Activated CD4-positive, alpha-beta T cell treated with anti-CD3 and anti-CD28 coated beads, Interleukin-2, amount 50 U/mL, for 1 hour (primary cell): ENCODE results near the gene POLR1H.

Experiments
- DNase-seq: peaks from one replicate; pipeline ENCODE4 v3.0.0-alpha.2; 2020

POLR1H gene

DNA sequence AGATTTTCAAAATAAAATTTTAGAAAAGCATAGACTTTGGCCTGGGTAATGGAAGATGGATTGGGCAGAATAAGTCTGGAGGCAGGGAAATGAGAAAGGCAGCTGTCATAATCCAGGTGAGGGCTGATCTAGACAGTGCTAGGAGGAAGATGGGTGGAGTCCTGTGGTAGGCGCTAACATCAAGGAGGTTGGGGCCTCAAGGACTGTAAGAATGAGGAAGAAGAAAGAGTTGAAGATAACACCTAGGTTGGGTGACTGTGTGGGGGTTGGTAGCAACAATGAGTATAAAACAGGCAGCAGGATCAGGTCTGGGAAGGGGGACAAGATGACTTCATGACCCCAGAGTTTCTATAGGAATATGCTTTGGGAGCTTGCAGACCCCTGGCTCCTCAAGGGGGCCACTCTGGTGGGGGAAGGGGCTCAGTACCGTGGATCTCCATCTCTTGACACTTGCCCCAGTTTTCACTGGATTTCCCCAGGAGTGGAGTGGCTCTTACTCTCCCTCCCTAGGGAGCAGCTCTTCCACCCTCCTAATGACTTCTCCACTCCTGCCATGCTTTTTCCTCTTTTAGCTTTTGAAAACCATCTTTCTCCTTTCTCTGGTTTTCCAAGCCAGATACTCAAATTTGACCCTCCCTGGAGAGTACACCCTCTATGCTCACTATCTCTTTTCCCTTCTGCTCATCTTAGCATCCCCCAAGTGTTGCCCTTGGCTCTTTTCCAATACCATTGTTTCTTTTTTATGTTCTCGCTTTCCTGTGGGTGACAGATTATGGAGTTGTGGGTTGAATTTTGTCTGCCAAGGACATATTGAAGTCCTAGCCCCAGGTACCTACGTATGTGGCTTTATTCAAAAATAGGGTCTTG lies 37.1 kb downstream of the POLR1H start:
- DNase-seq = no peak

DNA sequence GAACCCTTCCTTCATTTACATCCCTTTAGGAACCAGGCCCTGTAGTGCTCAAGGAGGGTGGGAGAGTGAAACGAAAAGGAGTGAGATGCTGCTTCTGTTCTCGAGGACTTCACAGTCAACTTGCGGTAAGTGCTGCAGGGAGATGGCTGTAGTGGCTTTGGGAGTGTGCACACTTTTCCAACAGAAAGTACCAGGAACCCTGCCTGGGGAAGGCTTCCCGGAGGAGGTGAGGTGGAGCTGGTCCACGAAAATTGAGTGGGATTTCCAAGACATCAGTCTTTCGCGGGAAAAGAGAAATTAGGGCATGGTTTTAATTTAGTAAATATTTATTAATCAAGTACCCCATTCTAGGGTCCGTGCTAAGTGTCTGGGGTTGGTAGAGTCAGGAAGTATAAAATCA lies 39.1 kb downstream of the POLR1H start:
- no peak for DNase-seq

- DNase-seq = peak; percentile 14
Observed at GRCh38 chr6:30100585-30101443, 39.7 kb downstream of the POLR1H start.

DNA sequence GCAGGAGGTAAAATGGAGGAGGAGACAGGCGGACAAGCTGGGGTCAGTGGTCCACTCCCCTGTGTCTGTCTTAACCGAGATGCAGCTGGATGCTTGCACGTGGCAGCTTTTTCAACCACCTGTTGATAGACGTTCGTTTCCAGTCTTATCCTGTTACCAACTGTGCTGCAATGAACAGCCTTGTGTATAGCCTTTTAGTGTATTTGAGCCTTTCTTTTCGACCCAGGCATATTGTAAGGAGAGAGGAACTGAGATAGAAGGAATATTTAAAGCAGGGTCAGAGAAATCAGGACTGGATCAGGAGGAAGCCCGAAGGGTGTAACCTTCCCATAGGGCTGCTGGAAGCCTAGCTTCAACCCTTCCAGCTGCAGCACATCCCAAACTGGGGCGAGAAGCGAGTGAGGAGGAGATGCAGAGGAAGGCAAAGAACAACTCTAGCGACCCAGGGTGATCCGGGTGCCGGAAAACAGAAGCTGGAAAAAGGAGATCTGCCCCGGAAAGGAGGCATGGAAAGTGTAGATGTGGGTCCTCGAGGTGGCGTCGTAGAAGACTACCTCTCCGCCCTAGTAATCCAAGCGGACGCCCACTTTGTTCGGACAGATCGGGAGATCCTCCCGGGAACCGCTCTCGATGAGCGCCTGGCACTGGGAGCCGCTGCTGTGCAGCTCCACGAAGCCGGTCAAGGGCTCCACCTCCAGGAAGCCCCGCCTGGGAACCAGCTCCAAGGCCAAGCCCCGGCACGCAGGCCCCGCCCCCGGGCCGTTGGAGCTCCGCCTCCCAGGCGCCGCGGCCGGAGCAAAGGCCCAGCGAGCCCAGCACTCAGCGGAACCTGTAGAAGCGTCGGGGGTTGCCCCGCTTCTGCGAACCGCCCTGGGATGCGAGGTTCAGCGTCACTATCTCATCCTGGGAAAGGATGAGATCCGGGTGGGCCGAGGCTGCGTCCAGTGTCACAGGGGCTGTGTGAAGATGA lies 40.7 kb downstream of the POLR1H start:
- peak; percentile 57 for DNase-seq

- DNase-seq = no peak
Observed at GRCh38 chr6:30102414-30102969, 41.4 kb downstream of the POLR1H start.

DNA sequence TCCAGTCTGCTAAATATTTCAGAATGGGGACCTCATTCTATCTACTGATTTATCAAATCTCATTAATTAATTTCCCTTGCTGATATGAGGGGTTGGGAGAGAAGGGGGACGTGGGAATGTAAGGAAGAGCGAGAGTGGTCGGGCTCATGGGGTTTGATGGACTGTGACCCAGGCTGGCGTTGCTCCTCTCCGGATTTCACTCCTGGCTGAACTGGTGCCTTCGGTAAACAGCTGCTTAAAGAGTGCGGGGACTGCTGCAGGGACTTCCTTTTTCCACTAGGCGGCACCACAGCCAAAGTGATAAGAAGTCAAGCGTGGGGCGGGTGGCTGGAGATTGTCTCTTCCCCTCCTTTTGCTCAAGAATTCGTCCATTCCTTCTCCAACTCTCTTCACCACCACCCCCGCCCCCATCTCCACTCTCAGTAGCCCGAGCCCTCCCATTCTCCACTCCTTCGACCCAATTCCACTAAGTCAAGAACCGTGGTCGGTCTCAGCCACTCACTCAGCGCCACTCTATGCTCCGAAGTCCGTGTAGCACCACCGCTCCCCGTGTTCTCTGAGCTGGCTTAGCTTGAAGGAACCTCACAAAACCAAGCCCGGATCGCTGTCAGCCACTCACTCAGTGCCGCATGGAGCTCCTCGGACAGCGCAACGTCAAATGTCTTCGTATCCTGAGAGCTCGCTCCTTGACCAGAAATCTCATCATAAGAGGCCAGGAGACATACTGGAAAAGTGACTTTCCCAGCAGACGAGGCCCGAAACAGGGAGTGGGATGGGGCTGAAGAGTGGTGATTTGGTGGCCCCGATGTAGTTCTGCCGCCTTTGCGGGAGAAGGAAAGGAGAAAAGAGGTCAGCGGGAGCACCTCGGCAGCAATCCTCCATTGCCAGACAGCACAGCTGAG lies 42.2 kb downstream of the POLR1H start:
- peak; percentile 81 for DNase-seq

DNA sequence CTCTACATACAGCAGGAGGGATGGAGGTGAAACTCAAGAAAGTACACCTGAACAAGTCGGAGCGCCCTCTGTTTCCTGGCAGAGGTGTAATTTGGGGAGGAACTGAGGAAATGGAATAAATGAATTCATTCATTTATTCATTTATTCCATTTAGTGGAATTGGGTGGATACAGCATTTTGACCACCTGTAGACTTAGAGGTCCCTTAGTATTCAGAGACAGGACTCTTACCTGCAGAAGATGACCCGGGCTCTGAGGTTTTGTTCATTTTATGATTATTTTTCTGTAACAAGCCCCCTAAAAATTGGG lies 42.8 kb downstream of the POLR1H start:
- no peak for DNase-seq

DNA sequence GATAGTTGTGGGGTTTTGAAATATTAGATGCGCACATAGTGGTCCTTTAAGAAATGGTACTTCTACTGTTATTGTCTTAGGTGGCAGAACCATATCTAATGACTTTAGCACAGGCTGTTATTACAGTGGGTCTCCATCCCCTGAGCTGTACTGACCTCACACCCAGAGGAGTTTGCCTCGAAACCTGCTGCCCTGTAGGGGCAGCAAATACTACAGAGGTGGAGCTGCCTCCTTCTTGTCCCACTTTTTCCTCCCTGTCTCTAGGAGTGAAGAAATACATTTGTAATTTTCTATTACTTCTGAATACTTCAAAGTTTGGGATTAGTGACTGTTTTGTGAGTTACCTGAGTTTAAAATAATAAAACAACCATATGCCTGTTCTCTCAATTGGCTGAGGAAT lies 43.6 kb downstream of the POLR1H start:
- DNase-seq = no peak

DNA sequence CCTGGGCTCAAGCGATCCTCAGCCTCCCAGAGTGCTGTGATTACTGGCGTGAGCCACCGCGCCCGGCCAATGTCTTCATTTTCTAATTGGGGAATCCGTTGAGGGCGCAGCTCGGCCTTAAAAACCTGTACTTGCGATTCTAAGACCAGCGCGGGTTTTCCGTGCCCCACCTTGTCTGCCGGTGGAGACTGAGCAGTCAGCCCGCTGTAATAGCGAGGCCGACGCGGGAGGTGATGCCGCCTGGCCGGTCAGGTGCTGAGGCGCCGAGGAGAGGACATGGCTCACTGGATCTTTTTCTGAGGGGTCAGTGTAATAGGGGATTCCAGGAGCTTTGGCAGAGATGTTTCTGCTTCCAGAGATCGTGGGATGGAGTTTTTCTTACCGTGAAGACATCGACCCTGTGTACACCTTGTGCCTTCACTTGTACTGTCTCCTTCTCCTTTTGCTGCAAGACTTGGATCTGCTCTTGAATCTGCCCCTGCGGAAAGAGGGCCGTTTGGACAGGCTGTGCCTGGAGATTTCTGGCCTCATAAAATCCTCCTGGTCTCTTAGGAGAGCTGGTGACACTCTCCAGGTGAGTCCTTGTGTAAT lies 50.3 kb downstream of the POLR1H start:
- DNase-seq = no peak

DNA sequence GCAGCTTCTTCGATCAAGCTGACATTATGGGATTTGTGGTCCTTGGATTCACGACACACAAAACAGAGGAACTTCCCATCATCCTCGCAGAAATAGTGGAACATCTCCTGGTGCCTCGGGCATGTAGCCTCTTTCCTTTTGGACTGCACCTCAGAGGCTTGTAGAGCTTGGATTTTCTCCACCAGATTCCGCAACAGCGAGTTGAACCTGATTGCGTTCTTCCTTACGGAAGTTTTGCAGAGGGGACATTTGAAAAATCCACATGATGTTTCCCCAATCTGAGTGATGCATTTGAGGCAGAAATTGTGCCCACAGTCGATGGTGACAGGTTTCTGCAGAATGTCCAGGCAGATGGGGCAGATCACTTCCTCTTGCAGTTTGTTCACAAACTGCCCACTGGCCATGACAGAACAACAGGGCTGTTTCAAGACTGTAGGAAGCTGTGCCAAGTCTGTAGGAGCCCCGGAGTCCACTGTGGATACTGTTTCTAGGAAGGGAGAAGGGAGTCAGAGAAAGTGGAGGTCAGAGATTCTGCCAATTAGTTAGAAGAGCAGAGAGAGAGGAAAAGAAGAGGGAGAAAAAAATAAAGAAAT lies 51.4 kb downstream of the POLR1H start:
- DNase-seq = no peak

DNA sequence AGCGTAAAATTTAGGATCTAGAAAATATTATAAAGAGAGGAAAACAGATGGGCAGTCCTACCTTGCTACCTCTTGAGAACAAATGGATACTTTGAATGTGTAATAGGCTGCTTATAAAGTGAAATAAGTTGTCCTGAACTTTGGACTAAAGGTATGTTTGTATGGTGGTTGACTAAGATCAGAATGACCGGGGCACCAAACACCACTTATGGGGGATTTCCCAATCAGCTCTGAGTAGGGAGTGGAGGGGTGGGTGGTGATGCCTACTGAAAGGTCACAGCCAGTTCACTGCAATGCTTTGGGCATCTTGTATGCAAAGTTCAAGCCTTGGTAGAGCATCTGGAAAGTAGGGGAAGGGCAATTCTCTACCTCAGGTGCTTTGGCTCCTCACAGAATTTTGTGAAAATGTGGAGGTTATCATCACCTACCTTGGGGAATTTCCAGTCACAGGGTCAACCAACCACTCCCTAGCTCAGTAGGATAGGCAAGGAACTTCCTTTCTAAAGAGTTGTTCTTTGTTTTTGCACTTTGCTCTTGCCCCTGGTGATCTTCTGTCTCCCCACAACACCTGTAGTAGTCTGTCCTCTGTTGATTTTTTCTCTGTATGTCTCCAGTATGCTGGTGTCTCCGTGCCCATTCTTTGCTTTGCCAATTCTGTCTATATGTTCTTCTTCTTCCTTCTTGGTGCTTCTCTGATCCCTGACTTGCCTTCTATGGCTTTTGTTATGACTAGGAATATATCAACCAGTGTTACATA lies 52.1 kb downstream of the POLR1H start, which contains the start of gene TRIM31:
Gene TRIM31 (minus strand): TSS at position 88 of the 757 bp plus-strand sequence. CDS start 285 bp downstream, outside the sequence.
- no peak for DNase-seq

DNA sequence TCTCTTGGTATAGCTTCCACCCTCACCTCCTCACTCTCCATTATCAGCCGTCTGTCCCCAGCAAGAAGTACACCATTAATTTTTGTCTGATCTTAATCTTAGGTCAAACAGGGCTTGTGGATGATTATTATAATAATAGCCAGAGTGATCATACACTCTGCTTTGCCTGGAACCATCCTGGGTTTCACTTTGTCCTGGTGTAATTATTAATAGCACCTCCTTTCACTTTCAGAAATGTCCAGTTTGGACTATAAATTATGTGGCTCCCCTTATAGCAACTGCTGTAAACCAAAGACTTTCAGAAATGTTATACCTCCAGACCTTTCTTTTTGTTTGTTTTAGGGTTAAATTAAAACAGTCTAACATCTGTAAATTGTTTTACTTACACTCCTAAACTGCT lies 52.8 kb downstream of the POLR1H start:
- DNase-seq = no peak
